C4-2B (cell line): ENCODE data around the gene CSNK1A1.

Experiments used
- H3K27ac ChIP-seq: fragments of 450-650 bp; 2 replicates; pipeline ENCODE4 v1.5.1; 2017
- CTCF ChIP-seq: fragments of 450-650 bp; conservative IDR thresholded peaks from 2 replicates; pipeline ENCODE4 v1.5.1; 2017; ENCODE audit warnings: mild to moderate bottlenecking
- ZFX ChIP-seq: fragments of 450-650 bp; IDR thresholded peaks from 2 replicates; pipeline ENCODE4 v1.6.1; 2017

The CSNK1A1 gene

GRCh38 chr5:149528281-149529060 is 22.8 kb downstream of the CSNK1A1 start:
- no peak overlapping the region for H3K27ac ChIP-seq
- TF ChIP-seq ZFX: no peak
- TF ChIP-seq CTCF: no peak

DNA sequence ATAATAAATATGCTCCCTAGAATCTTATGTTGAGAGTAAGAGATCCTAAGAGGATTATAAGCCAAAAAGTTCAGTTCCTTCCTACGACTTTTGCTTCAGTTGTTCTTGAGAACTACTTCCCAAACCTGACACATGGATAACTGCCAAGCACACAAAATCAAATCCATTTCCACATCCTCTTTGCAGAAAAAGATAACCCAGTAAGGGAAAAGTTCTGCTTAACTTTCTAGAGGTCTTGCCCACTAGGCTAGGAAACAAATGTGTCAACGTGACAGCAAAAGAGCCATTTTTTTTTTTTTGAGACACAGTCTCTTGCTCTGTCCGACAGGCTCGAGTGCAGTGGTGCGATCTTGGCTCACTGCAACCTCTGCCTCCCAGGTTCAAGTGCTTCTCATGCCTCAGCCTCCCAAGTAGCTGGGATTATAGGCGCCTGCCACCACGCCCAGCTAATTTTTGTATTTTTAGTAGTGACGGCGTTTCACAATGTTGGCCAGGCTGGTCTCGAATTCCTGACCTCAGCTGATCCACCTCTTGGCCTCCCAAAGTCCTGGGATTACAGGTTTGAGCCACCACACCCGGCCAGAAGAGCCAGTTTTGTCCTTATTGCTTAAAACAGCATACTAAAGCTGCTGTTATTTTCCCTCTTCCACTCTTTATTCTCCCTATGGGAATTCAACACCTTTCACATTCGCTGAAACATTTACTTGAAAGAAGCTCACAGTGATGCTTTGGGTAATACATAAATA is 24.2 kb downstream of the CSNK1A1 start:
- H3K27ac ChIP-seq: no peak overlapping the region
- TF ChIP-seq ZFX (no peak), CTCF (no peak)

- no peak for TF ChIP-seq CTCF
- TF ChIP-seq ZFX: no peak
- H3K27ac ChIP-seq: no peak overlapping the region
These were observed 29.2 kb downstream of the CSNK1A1 start for GRCh38 chr5:149521739-149522685.

DNA sequence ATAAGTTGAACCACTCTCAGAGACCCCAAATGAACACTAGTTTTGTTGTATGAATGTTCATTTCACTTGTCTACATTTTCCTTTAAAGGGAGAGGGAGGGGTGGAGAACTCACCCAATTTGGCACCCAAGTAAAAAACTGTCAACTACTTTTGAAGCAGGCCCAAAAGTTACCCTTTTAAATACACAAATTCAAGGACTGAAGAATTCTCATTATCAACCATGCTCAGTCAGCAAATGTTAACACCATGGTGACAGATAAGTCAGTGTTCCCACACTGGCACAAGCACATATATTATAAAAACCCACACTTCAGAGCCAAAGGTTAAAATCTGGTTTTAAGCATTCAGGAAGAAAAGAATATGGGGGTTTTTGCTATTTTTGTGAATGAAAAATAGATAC is 31.6 kb downstream of the CSNK1A1 start:
- no peak overlapping the region for H3K27ac ChIP-seq
- TF ChIP-seq CTCF (no peak), ZFX (no peak)

DNA sequence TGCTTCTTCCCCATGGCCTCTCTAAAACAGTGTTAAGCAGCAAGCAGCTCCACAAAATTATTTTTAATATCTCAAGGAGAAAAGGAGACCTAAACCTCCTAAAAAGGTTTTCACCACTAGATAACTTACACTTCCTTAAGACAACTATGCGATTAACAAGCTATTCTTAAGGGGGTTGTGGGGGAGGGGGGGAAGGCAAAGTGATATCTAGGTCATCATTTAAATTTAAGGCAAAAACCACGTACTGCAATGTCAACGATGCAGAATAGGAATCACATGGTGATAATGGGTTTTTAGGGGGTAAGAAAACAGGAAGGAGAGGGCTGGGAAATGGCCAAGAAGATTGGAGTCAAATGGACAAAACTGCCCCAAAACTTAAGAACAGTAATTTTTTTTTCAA is 32.6 kb downstream of the CSNK1A1 start:
- H3K27ac ChIP-seq: no peak overlapping the region
- TF ChIP-seq CTCF (no peak), ZFX (no peak)

DNA sequence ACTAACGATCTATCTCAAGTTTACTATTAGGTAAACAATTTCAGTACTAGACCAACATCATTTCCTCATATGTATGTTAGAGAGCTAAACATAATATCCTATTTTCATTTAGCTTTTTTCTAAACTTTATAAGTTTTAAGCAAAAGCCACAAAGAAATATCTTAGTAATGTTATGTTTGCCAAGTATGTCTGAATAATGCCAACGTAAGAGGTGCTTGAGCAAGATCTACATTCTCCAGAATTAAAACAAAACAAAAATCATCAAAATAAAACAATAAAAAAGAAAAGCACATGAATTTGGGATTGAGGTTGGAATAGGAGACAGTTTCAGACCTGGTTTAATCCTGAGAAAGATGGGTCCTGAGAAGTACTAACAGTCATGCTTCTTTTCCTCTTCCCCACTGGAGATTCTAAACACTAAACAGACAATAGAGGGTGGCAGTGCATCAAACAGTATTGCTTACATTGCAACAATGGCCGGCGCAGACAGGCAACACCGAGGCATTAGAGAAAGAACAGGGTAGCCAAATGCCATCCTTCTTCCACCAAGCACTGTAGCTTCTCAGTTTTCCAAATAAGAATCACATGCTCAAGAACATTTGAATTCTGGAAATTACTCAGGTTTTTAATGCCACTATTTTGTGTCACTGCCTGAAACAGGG is 33.6 kb downstream of the CSNK1A1 start:
- no peak overlapping the region for H3K27ac ChIP-seq
- TF ChIP-seq CTCF: no peak
- no peak for TF ChIP-seq ZFX
